ENCODE measurements around the gene TESK2. TPM values are rescaled to one million over a fixed set of nuclear protein-coding genes. Genes with fewer than 3 reads are reported as not detected.

The TESK2 gene
- total and polyA plus RNA-seq, 4 donors: 1.8 to 8.7 (median 3.6) TPM

- ATAC-seq (ENCODE audit: insufficient read depth, low FRiP score) (no peak), DNase-seq (no peak)
- no peak for TF ChIP-seq CTCF (IDR thresholded peaks at IDR 0.05; ENCODE audit: control extremely low read depth, extremely low read depth)
- H3K36me3 ChIP-seq (ENCODE audit: control insufficient read depth in 4 of 4, insufficient read depth in 4 of 4, low read length in 4 of 4): peaks cover 5 to 34% (median 17%) of the 10 kb centered on the region in 4 donors
- no peaks in the 10 kb centered on the region for H3K27me3 ChIP-seq (ENCODE audit: control insufficient read depth in 3 of 3, insufficient read depth in 3 of 3, low read length in 2 of 3)
- peaks cover 3 to 12% (median 10%) of the 10 kb centered on the region in 5 donors for H3K4me1 ChIP-seq (ENCODE audit: control insufficient read depth in 5 of 5, insufficient read depth in 5 of 5, low read length in 5 of 5)
- no peaks in the 10 kb centered on the region for H3K9me3 ChIP-seq (ENCODE audit: control insufficient read depth in 4 of 4, insufficient read depth in 3 of 4, low read length in 3 of 4)
- peak overlapping the region; percentile 6 to 99 for H3K27ac ChIP-seq (ENCODE audit: low read depth in 1 of 2, low read length in 1 of 2)
- WGBS, 2 donors: 20 to 24% methylated on average over 6 of the region's 6 CpGs
- peak overlapping the region; percentile 61 to 89 for H3K9ac ChIP-seq (ENCODE audit: insufficient read depth in 1 of 2, low read length in 2 of 2)
- H3K4me3 ChIP-seq: peak overlapping the region; percentile 80
These were observed 150.0 kb downstream of the TESK2 start for GRCh38 chr1:45340816-45341466.

- DNase-seq (peak; percentile 91 to 95 (median 95)), ATAC-seq (ENCODE audit: insufficient read depth, low FRiP score) (peak; percentile 95)
- peaks cover 5 to 30% (median 17%) of the 10 kb centered on the region in 4 donors for H3K36me3 ChIP-seq (ENCODE audit: control insufficient read depth in 4 of 4, insufficient read depth in 4 of 4, low read length in 4 of 4)
- H3K9ac ChIP-seq (ENCODE audit: insufficient read depth in 1 of 2, low read length in 2 of 2): peak within 1 kb of the TSS; percentile 61 to 89
- H3K27me3 ChIP-seq (ENCODE audit: control insufficient read depth in 3 of 3, insufficient read depth in 3 of 3, low read length in 2 of 3): no peaks in the 10 kb centered on the region
- no peak for TF ChIP-seq CTCF (IDR thresholded peaks at IDR 0.05; ENCODE audit: control extremely low read depth, extremely low read depth)
- H3K4me1 ChIP-seq (ENCODE audit: control insufficient read depth in 5 of 5, insufficient read depth in 5 of 5, low read length in 5 of 5): peaks cover 3 to 12% (median 10%) of the 10 kb centered on the region in 5 donors
- WGBS, 2 donors: 1% methylated on average over 67 to 70 of the region's 70 CpGs
- peak within 1 kb of the TSS; percentile 92 to 99 for H3K27ac ChIP-seq (ENCODE audit: low read depth in 1 of 2, low read length in 1 of 2)
- no peaks in the 10 kb centered on the region for H3K9me3 ChIP-seq (ENCODE audit: control insufficient read depth in 4 of 4, insufficient read depth in 3 of 4, low read length in 3 of 4)
- H3K4me3 ChIP-seq: peak within 1 kb of the TSS; percentile 80
These were observed 151.0 kb downstream of the TESK2 start, which contains the start of the genes MUTYH and TOE1 for GRCh38 chr1:45339789-45340558. MUTYH (minus strand) TSS chr1:45340440; CDS start chr1:45334505, 5,935 bp downstream. TOE1 (plus strand) TSS chr1:45340170; CDS start chr1:45340253, 83 bp downstream.

DNA sequence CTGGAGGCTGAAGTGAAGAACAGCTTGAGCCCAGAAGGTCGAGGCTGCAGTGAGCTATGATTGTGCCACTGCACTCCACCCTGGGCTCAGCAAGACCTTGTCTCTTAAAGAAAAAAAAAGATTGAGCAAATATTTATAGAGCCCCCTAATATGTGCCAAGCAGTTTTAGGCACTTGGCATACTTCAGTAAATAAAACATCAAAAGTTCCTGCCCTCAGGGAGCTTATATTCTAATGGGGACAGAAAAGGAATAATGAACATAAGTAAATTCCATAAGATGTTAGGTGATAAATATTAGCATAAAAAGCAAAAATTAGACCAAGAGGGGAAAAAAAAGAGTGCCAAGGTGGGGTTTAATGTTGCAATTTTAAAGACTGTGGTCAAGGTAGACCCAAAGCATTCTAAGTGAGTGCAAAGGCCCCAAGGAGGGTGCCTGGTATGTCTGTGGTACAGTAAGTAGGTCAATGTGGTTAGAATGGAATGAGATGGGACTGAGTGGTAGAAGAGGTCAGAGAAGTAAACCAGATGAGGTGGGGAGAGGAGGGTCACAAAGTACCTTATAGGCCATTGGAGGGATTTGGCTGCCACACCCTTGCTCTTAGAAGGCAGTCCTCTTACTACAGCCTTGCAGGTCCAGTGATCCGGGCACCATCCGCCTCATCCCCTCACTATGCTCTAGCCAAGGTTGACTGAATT, 153.2 kb downstream of the TESK2 start:
- Histone ChIP-seq H3K9me3 (ENCODE audit: control insufficient read depth in 4 of 4, insufficient read depth in 3 of 4, low read length in 3 of 4) (no peaks in the 10 kb centered on the region), H3K4me3 (no peak overlapping the region), H3K36me3 (ENCODE audit: control insufficient read depth in 4 of 4, insufficient read depth in 4 of 4, low read length in 4 of 4) (peaks cover 5 to 22% (median 13%) of the 10 kb centered on the region in 4 donors), H3K9ac (ENCODE audit: insufficient read depth in 1 of 2, low read length in 2 of 2) (no peak overlapping the region), H3K4me1 (ENCODE audit: control insufficient read depth in 5 of 5, insufficient read depth in 5 of 5, low read length in 5 of 5) (peaks cover 3 to 15% (median 10%) of the 10 kb centered on the region in 5 donors), H3K27me3 (ENCODE audit: control insufficient read depth in 3 of 3, insufficient read depth in 3 of 3, low read length in 2 of 3) (no peaks in the 10 kb centered on the region), H3K27ac (ENCODE audit: low read depth in 1 of 2, low read length in 1 of 2) (no peak overlapping the region)
- DNase-seq (no peak), ATAC-seq (ENCODE audit: insufficient read depth, low FRiP score) (no peak)
- no peak for TF ChIP-seq CTCF (IDR thresholded peaks at IDR 0.05; ENCODE audit: control extremely low read depth, extremely low read depth)
- WGBS, 2 donors: 70 to 93% methylated on average over 3 of the region's 3 CpGs

All from lung (tissue), 12 donors.